HG03064 (cell line): ENCODE results near the gene MGAT4B.

Source experiments
- ATAC-seq: cut with Tn5 transposase; IDR thresholded peaks from one replicate; pipeline ENCODE4 v1.9.1; 2021; ENCODE audit warnings: low read depth; ENCODE audit not compliant: unreplicated experiment

Gene MGAT4B

DNA sequence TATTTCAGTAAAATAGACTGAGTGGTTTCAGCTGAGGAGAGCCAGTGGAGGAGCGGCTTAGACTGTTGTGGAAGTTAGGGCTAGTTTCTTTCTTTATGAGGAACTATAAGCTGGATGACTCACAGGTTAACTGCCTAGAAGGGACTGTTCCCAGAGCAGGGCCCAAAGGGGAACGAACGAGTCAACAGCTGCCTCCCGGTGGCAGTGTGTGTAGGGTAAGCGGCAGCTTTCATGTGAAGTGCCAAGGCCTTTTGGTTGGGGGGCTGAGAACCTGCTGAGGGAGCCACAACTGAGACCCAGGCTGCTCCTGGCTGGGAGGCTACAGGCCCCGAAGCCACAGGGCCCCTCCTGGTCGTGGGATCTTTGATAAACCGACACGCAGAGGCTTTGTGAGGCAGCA, 21.0 kb upstream of the MGAT4B start:
- no peak for ATAC-seq

DNA sequence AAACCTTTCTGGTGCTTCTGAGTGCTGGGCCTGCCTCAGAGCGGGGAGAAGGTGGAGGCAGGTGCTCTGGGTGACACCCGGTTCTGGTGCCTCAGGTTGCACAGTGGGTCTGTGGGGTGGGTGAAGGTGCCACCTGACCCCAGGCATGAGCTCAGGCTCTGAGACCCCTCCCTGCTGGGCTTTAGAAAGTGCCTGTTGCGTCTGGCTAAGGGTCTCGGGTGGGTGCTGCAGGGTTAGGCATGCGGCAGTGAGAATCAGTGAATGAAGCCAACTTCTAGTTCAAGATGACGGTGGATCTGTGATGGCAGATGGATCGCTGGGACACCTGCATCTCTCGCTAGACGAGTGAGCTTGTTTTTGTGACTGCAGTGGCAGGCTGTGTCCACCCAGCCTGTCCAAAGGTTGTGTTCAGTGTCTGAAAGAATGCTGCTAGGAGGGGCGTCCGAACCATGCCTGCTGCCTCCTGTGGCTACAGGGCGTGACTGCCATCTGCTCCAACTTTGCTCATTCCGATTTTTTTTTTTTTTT, 19.1 kb upstream of the MGAT4B start:
- no peak for ATAC-seq

DNA sequence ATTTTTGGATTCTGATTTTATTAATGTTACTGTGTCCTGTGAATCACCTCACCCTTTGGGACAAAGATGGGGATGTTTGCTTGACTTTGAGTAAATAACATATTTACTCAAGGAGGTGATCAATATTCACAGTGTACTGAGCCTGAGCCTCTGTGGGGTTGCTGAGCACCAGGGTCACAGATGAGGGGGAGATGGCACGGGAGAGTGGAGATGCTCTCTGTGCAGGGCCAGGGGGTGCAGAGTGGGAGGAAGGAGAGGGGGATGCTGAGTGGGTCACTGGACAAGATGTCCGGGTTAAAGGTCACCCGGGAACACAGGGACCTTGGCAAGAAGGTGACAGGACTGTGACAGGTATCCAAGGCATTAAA, 18.1 kb upstream of the MGAT4B start:
- ATAC-seq: no peak

DNA sequence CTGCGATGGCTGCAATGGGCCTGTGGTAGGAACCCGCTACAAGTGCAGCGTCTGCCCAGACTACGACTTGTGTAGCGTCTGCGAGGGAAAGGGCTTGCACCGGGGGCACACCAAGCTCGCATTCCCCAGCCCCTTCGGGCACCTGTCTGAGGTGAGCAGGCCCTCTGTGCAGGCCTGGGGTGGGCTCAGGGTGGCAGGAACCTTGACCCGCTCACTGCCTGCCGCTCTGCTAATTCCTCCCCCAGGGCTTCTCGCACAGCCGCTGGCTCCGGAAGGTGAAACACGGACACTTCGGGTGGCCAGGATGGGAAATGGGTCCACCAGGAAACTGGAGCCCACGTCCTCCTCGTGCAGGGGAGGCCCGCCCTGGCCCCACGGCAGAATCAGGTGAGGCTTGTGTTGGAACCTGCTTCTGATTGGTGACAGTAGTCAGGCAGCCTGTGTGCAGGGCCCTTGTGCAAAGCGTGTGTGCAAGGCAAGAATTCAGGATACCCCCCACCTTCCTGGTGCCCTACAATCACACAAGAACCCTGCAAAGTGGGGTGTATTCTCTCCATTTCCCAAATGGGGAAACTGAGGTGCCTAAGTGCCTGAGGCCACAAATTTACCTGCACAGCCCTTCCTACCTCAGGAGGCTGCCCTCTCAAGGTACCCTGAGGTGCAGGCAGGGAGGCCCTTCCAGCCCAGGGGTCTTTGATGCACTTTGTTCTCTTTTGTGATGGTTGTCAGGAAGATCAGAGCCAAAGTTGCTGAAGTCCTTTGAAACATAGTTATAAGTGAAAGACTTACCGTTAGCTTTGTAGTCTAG, 17.5 kb upstream of the MGAT4B start:
- no peak for ATAC-seq

DNA sequence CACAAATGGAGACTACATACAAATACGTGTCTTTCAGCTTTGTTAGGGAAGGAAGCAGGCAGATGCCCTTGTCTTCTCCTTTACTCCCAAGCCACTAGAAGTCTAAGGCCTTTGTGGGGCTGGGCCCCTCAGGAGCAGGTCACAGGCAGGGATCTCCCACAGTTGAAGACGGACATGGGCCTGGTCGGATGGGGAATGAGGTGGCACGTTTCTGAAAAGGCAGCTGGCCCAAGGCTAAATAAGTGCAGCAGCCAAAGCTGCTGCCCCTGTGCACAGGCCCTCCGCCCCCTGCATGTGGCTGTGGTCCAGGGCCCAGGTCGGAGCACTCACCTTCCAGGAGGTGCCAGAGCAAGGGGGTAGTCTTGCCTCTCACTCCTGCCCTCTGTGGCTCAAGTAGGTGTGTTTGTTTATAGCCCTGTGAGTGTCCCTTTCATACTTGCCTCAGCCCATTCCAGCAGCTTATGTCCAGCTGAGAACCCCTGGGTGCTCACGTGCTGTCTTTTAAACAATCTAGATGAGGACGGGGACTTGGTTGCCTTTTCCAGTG, 15.9 kb upstream of the MGAT4B start:
- no peak for ATAC-seq

DNA sequence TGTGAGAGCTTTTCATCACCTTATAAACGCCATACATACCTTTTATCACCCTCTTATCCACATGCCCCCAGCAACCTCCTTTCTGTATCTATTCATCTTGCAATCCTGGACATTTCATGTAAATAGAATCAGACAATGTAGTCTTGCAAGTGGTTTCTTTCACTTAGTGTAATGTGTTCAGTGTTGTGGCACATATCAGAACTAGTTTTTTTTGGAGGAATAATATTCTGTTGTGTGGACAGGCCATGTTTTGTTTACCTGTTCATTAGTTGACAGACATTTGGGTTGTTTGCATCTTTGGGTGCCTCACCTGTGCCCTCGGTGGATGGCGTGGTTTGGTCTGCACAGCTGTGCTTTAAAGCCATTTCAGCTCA, 15.4 kb upstream of the MGAT4B start:
- ATAC-seq: no peak

DNA sequence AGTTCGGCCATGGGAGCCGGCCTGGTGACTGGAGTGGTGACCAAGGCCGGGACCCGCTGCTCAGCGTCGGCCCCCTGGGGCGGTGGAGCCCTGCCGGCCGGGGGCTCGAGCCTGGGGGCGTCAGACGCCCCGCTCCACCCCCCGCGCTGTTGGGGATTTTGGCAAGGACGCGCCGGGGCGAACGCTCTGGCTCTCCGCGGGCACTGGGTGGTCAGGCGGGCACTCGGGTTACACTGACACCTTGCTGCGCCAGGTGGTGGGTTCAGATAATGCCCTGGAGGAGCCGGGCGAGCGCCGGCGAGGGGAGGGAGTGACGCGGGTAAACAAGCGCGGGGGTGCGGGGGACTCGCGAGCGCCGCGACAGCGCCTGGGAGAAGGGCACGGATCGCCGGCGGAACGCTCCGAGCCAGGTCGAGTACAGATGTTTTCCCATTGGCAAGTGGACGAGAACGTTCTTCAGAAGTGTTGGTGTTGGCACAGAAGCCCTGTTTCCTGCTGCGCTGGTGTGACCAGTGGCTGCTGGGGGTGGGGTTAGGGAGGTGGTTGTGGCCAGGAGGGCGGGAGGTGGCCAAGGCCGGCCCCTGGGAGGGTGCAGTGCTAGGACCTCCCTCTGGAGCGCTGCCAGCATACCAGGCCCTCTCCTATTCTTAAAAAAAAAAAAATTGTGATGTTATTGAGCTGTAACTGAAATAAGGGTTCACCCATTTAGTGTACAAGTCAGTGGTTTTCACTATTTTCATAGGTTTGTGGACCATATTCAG, 14.8 kb upstream of the MGAT4B start:
- ATAC-seq: peak; percentile 42

DNA sequence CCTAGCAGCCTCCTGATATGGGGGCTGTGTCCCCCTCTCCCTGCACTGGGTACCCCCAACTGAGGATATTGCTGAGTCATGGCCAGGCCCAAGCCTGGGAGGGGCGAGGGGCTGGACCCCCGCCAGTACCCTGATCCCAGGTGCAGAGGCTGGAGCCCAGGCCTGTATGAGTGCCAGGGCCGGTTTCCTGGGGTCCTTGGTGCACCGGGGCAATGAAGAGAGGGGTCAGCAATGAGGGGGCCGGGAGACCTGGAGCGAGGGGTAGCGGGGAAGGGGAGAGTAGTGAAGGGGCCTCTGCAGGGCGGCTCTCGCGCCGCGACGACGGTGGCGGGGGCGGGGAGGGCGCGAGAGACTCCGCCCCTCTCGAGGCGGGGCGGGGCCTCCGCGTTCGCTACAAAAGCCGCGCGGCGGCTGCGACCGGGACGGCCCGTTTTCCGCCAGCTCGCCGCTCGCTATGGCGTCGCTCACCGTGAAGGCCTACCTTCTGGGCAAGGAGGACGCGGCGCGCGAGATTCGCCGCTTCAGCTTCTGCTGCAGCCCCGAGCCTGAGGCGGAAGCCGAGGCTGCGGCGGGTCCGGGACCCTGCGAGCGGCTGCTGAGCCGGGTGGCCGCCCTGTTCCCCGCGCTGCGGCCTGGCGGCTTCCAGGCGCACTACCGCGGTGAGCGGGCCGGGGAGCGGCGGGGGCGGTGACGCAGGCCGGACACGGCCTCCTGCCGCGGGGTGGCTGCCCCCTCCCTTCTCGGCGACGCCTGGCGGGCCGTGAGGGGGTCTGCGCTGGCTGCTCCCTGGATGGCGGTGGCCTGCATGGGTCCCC, 14.0 kb upstream of the MGAT4B start, which contains the start of gene SQSTM1:
Gene SQSTM1, plus strand, starts transcription at position 423 of the 815 bp plus-strand sequence. Its CDS starts 32 bp downstream, at position 455.
- peak; percentile 41 for ATAC-seq

DNA sequence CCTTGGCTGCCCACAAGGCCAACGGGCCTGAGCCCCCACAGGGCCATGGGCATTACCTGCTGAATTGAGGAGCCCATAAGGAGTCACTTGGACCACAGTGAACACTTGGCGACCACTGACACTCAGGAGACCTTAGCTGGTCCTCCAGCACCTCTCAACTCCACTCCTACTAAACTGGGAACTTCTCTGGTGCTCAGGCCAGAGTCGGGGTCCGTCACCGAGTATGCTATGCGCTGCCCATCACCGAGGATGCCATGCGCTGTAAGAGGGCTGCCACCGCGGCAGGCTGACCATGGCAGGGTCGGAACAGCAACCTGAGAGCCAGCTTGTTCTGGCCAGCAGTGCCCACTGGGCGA, 13.4 kb upstream of the MGAT4B start:
- no peak for ATAC-seq

DNA sequence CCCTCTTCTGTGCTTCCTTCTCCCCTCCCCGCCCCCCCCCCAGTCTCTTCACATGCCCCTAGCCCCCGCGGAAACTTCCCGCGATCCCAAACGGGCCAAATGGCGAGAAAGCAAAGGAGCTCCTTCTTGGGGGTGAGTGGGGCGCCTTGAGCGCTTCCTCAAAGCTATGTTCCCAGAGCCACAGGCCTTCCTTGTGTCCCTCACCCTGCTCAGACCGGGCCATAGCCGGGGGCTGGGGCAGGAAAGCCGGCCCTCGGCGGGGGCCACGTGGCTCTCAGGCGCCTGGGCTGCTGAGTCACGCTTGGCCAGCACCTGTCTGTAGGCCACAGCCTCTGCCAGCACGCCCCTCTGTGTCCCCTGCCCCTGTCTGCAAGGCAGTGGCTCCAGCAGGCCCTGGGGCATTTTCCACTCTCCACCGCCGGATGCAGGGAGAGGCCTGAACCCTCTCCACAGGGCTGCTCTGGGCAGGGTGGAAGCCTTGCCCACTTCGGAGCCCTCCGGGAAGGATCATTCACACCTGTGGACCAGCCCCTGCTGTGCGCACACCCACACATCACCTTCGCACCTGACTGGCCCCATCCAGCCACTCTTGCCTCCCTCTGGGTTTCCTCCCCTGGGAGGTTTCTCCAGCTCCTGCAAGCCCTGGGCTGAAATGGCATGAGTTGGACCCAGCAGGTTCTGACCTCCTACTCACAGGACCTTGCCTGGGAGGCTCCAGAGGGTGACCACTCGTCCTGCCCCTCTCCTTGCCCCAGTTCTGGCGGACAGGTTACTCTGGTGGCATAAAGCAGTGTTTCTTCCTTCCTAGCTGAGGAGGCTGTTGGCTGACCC, 12.8 kb upstream of the MGAT4B start:
- no peak for ATAC-seq

DNA sequence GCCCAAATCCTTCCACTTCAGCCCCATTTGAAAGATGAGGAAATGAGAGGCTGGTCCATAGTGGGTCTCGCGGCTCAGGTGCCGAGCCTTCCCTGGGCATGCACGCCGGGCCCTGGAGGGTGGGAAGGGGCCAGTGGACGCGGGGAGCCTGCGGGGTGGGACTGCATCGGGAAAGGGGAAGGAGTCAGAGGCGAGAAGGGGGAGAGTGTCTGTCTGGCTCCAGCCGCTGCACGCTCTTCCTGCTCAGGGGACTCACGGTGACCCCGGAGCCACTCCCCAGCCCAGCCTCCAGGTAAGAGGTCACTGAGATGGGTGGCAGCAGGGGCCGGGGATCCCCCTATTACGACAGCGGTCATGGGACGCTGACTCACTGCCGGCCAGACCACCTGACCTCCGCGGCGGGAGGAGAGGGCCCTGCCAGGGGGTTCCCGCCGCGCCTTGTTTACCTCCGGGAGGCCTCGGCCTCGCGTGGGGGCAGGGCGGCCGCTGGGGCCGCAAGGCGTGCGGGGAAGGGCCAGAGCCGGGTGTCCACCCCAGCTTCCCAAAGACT, 12.2 kb upstream of the MGAT4B start:
- peak; percentile 43 for ATAC-seq

DNA sequence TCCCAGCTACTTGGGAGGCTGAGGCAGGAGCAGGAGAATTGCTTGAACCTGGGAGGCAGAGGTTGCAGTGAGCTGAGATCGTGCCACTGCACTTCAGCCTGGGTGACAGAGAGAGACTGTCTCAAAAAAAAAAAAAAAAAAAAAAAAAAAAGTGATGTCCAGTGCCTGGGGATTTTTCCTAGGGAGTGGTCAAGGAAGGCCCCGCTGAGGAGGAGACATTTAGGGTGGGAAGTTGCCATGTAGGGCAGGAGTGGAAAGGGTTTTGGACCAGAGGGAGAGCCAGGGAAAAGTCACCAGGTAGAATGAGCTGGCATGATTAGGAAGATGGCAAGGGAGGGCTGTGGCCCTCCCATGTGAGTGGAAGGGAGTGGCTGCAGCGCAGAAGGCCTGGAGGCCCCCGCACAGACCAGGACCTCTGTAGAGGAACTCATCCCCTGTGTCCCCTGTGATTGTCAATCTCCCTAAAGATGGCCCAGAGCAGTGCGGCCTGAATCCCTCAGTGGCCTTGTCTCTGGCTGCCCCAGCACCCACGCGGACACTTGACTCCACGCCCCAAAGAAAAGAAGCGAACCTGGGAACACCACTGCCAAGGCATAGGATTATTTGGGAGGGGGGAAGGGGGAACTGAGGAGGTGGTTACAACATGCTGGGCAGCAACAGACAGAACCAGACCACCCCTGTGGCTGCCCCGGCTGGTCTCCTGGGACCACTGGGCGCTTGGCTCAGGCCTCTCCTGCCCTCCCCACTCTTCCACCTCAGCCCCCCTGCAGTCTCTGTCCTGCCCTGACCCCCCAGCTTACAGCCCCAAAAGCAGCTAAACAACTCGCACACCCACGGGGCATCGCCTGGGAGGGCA, 11.5 kb upstream of the MGAT4B start:
- ATAC-seq: no peak

DNA sequence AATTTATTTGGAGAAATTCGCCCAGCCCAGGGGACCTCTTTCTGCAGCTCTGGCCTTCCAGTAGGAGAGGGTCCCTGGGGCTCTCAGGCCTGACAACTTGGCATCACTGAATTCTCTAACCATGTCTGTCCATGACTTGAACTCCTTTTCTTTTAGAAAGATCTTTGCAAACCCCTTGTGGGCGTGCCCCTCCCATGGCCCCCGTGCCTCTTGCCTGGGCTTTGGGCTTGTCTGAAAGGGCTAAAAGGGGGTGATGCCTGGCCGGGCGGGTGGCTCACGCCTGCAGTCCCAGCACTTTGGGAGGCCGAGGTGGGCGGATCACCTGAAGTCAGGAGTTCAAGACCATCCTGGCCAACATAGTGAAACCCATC, 10.8 kb upstream of the MGAT4B start:
- no peak for ATAC-seq

DNA sequence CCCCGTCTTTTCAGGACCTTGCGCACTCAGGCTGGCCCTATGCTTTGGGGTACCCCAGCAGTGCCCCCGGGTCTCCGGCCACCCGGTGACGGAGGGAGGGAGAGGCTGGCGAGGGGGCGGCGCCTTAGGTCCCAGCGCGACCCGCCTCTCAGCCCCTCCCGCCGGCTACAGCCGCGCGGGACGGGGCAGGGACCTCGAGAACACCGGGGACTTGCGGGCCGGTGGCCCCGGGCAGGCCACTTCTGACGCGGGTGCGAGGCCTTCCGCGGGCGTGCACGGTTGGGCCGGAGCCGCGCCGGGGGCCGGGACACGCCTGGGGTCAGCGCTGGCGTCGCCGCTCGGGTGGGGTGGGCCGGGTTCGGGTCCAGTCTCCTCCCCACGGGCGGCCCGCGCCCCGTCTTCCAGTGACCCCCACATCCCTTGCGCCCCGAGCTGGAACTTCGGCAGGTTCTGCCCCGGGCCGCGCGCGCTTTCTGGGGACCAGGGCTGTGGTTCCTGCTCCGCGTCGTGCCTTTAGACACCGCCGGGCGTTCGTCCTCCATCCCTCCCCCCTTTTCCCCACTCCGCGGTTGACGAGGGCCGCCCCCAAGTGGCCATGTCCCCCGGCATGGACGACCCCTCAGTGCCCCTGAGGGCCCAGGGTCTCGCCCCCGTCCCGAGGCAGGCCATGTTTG, 10.3 kb upstream of the MGAT4B start:
- no peak for ATAC-seq

DNA sequence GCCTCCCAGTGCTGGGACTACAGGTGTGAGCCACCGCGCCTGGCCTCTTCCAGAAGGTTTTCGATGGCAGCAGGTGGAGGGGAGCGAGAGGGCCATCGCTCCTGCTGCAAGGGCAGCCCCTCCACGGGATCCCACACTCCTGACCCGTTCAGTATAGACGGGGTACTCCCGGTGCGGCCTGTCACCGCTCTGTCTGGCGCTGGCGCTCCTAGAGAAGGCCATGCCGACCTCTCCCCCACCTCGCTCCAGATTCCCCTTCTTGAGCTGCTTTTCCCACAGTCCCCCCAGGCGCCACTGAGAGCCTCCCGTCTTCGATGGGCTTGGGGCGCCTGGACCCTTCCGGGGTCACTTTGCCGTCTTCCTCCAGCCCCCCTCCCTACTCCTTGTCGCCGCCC, 9.7 kb upstream of the MGAT4B start:
- no peak for ATAC-seq

DNA sequence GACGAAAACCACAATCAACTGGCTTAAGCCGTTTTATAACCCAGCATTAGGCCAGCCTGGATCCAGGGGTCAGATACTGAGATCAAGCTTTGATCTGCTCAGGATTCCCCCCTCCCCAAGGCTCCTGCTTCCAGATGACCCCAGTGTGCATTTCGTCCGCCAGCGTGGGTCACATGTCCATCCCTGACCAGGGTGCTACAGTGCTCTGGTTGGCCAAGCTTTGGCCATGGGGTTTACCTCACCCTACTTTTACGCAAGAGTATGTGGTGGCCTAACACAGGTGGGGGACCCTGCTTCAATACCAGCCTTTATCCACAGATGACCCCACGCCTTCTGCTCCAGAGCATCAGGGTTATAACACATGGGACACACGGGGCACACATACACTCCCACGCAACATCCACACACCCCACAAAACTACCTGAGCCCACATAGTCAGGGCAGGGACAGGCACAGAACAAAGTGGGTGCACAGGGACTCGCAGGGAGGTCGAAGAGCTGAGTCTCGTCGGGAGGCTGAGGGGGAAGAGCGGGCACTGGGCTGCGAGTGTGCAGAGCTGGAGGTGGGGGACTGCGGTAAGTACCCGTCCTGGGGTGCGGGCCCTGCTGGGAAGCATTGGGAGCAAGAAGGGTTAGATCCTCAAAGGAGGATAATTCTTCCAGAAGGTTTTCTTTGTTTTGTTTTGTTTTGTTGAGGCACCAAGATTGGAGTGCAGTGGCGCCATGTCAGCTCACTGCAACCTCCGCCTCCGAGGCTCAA, 9.0 kb upstream of the MGAT4B start:
- ATAC-seq: no peak

DNA sequence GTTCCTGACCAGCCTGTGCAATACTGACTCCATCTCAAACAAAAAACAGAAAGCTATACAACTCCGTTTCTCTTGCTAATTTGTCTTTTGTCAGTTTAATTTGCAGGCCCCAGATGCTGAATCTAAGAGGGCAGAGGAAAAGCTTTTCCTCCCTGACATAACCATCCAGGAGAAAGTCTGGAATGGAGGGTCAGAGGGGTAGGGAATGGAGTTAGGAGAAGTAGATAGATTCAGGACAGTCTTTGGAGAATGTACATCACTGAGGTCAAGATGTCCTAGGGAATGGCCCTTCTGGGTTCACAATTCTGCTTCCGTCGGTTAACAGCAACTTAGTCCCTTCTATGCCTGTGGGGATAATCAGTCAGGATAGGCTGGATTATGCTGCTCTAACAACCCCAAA, 7.4 kb upstream of the MGAT4B start:
- ATAC-seq: no peak
